A549 (cell line): Measurements from ENCODE around the gene COL17A1.

Experiments
- BHLHE40 ChIP-seq: IDR thresholded peaks from 2 replicates; pipeline ENCODE4 v1.6.1; 2012; ENCODE audit warnings: low read depth, low read length, inconsistent platforms
- CBX8 ChIP-seq: fragments of 200-600 bp; sonication (generic); IDR thresholded peaks from 2 replicates; pipeline ENCODE4 v1.6.1; 2016
- CHD2 ChIP-seq: fragments of 150-350 bp; IDR thresholded peaks from 2 replicates; pipeline ENCODE4 v1.6.1; 2014; ENCODE audit warnings: low read length; ENCODE audit not compliant: partially characterized antibody
- HOXB13 ChIP-seq: fragments of 250-450 bp; sonication (Bioruptor Pico); IDR thresholded peaks from 2 replicates; pipeline ENCODE4 v1.5.0; 2020; ENCODE audit warnings: low read depth, mild to moderate bottlenecking, moderate library complexity
- JUN ChIP-seq, 2 experiments: fragments of >200 bp; sonication (Bioruptor Twin); formaldehyde crosslinking; IDR thresholded peaks; 2 replicates in 1 of 2; 3 replicates in 1 of 2; pipeline ENCODE4 v1.6.1; 2016 to 2017
- POLR2A ChIP-seq: IDR thresholded peaks from 2 replicates; pipeline ENCODE4 v1.6.1; 2012; ENCODE audit warnings: mild to moderate bottlenecking, low read length
- RAD21 ChIP-seq, 2 experiments: fragments of >200 bp in 1 of 2; sonication (Bioruptor Twin) in 1 of 2; formaldehyde crosslinking in 1 of 2; IDR thresholded peaks in 1 of 2; conservative IDR thresholded peaks in 1 of 2; 2 replicates in 1 of 2; 3 replicates in 1 of 2; pipeline ENCODE4 v1.6.1; 2012 to 2018; ENCODE audit warnings: inconsistent platforms in 1 of 2
- TP53 ChIP-seq: fragments of 250-450 bp; sonication (Bioruptor Pico); IDR thresholded peaks from 2 replicates; pipeline ENCODE4 v1.5.0; 2021; ENCODE audit warnings: mild to moderate bottlenecking, moderate library complexity
- TF ChIP-seq, protein P1 (sequence below): fragments of >200 bp; sonication (Bioruptor Twin); formaldehyde crosslinking; IDR thresholded peaks from 3 replicates; pipeline ENCODE4 v1.5.1; 2016
- TF ChIP-seq, protein P2 (sequence below): IDR thresholded peaks from 2 replicates; pipeline ENCODE4 v1.6.1; 2012
- TF ChIP-seq, protein P3 (sequence below): fragments of 450-650 bp; IDR thresholded peaks from 2 replicates; pipeline ENCODE4 v1.6.1; 2014; ENCODE audit warnings: antibody characterized with exemption
- TF ChIP-seq, protein P4 (sequence below): IDR thresholded peaks from 2 replicates; pipeline ENCODE4 v1.6.1; 2012
- TF ChIP-seq, protein P5 (sequence below): fragments of 200-600 bp; sonication (generic); IDR thresholded peaks from 2 replicates; pipeline ENCODE4 v1.6.1; 2016; ENCODE audit warnings: antibody characterized with exemption, mild to moderate bottlenecking, moderate library complexity
- TF ChIP-seq, protein P6 (sequence below): fragments of 150-350 bp; IDR thresholded peaks from 2 replicates; pipeline ENCODE4 v1.6.1; 2014; ENCODE audit warnings: low read depth, mild to moderate bottlenecking, low read length

DNA sequence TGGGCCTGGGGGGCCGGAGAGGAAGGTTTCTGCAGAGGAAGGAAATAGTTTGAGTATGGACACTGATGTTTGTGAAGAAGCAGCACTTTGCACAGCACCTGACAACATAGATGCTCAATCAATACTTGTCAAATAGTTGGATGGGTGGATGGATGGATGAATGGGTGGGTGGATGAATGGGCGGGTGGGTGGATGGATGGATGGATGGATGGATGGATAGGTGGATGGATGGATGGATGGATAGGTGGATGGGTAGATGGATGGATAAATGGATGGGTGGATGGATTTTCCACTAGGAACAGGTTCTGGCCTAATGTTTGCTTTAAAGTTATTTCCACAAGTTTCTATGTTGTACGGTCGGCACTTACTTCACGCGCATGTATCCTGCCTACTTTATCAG lies 45.3 kb downstream of the COL17A1 start:
- TF ChIP-seq, protein P1, sequence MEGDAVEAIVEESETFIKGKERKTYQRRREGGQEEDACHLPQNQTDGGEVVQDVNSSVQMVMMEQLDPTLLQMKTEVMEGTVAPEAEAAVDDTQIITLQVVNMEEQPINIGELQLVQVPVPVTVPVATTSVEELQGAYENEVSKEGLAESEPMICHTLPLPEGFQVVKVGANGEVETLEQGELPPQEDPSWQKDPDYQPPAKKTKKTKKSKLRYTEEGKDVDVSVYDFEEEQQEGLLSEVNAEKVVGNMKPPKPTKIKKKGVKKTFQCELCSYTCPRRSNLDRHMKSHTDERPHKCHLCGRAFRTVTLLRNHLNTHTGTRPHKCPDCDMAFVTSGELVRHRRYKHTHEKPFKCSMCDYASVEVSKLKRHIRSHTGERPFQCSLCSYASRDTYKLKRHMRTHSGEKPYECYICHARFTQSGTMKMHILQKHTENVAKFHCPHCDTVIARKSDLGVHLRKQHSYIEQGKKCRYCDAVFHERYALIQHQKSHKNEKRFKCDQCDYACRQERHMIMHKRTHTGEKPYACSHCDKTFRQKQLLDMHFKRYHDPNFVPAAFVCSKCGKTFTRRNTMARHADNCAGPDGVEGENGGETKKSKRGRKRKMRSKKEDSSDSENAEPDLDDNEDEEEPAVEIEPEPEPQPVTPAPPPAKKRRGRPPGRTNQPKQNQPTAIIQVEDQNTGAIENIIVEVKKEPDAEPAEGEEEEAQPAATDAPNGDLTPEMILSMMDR = no peak
- TF ChIP-seq, protein P2, sequence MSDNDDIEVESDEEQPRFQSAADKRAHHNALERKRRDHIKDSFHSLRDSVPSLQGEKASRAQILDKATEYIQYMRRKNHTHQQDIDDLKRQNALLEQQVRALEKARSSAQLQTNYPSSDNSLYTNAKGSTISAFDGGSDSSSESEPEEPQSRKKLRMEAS = no peak
- TF ChIP-seq, protein P3, sequence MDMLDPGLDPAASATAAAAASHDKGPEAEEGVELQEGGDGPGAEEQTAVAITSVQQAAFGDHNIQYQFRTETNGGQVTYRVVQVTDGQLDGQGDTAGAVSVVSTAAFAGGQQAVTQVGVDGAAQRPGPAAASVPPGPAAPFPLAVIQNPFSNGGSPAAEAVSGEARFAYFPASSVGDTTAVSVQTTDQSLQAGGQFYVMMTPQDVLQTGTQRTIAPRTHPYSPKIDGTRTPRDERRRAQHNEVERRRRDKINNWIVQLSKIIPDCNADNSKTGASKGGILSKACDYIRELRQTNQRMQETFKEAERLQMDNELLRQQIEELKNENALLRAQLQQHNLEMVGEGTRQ = no peak
- no peak for TF ChIP-seq POLR2A
- TF ChIP-seq, protein P4, sequence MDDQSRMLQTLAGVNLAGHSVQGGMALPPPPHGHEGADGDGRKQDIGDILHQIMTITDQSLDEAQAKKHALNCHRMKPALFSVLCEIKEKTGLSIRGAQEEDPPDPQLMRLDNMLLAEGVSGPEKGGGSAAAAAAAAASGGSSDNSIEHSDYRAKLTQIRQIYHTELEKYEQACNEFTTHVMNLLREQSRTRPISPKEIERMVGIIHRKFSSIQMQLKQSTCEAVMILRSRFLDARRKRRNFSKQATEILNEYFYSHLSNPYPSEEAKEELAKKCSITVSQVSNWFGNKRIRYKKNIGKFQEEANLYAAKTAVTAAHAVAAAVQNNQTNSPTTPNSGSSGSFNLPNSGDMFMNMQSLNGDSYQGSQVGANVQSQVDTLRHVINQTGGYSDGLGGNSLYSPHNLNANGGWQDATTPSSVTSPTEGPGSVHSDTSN = no peak
- TF ChIP-seq, protein P5, sequence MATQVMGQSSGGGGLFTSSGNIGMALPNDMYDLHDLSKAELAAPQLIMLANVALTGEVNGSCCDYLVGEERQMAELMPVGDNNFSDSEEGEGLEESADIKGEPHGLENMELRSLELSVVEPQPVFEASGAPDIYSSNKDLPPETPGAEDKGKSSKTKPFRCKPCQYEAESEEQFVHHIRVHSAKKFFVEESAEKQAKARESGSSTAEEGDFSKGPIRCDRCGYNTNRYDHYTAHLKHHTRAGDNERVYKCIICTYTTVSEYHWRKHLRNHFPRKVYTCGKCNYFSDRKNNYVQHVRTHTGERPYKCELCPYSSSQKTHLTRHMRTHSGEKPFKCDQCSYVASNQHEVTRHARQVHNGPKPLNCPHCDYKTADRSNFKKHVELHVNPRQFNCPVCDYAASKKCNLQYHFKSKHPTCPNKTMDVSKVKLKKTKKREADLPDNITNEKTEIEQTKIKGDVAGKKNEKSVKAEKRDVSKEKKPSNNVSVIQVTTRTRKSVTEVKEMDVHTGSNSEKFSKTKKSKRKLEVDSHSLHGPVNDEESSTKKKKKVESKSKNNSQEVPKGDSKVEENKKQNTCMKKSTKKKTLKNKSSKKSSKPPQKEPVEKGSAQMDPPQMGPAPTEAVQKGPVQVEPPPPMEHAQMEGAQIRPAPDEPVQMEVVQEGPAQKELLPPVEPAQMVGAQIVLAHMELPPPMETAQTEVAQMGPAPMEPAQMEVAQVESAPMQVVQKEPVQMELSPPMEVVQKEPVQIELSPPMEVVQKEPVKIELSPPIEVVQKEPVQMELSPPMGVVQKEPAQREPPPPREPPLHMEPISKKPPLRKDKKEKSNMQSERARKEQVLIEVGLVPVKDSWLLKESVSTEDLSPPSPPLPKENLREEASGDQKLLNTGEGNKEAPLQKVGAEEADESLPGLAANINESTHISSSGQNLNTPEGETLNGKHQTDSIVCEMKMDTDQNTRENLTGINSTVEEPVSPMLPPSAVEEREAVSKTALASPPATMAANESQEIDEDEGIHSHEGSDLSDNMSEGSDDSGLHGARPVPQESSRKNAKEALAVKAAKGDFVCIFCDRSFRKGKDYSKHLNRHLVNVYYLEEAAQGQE = no peak
- TF ChIP-seq, protein P6, sequence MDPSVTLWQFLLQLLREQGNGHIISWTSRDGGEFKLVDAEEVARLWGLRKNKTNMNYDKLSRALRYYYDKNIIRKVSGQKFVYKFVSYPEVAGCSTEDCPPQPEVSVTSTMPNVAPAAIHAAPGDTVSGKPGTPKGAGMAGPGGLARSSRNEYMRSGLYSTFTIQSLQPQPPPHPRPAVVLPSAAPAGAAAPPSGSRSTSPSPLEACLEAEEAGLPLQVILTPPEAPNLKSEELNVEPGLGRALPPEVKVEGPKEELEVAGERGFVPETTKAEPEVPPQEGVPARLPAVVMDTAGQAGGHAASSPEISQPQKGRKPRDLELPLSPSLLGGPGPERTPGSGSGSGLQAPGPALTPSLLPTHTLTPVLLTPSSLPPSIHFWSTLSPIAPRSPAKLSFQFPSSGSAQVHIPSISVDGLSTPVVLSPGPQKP = no peak
- TF ChIP-seq HOXB13 (CRISPR knock-in tag) = no peak
- TF ChIP-seq TP53 (CRISPR knock-in tag) = no peak
- no peak for TF ChIP-seq RAD21 (conservative IDR thresholded peaks at IDR 0.05 in 1 of 2, IDR thresholded peaks at IDR 0.05 in 1 of 2)
- TF ChIP-seq BHLHE40 = no peak
- TF ChIP-seq CHD2 = no peak
- no peak for TF ChIP-seq JUN (IDR thresholded peaks at IDR 0.05)
- no peak for TF ChIP-seq CBX8
